Bronchial epithelial cell (primary cell): ENCODE data around the gene GLB1L3. TPM values are rescaled to one million over a fixed set of nuclear protein-coding genes. Genes with fewer than 3 reads are reported as not detected.

Experiments
- DNase-seq: peaks from one replicate; pipeline ENCODE4 v3.0.0-alpha.2; 2010; ENCODE audit warnings: low read depth
- FAIRE-seq: peaks from 2 replicates; lab custom pipeline; 2011; peaks lifted over from hg19 to GRCh38; lab: Jason Lieb, UNC
- H3K27me3 ChIP-seq: 2 replicates; pipeline ENCODE4 v1.5.1; 2011; ENCODE audit warnings: low read length; ENCODE audit not compliant: control insufficient read depth, insufficient read depth
- H3K36me3 ChIP-seq: 2 replicates; pipeline ENCODE4 v1.5.1; 2011; ENCODE audit warnings: low read length; ENCODE audit not compliant: control insufficient read depth, insufficient read depth
- H3K4me3 ChIP-seq: 2 replicates; pipeline ENCODE4 v1.5.1; 2011; ENCODE audit warnings: mild to moderate bottlenecking, low read depth, low read length, control low read depth
- CTCF ChIP-seq: IDR thresholded peaks from 2 replicates; pipeline ENCODE4 v1.5.1; 2011; ENCODE audit warnings: mild to moderate bottlenecking, moderate library complexity, low read length, control low read depth, inconsistent platforms; ENCODE audit not compliant: insufficient read depth, severe bottlenecking
- total RNA-seq: library from RNA; depleted of rRNA; stranded (reverse); fragments of >200 nt; gene quantifications from 2 replicates; pipeline ENCODE4 v1.2.1, GENCODE V29; 2014

GLB1L3 gene
- total RNA-seq, 1 donor from 2014 or later = 2.1 TPM

GRCh38 chr11:134349802-134350355, 73.7 kb downstream of the GLB1L3 start:
- no peak for TF ChIP-seq CTCF
- Histone ChIP-seq H3K36me3 (no peaks in the 10 kb centered on the region), H3K4me3 (no peak overlapping the region), H3K27me3 (no peaks in the 10 kb centered on the region)
- FAIRE-seq (no peak), DNase-seq (no peak)

GRCh38 chr11:134350381-134350780, 74.2 kb downstream of the GLB1L3 start:
- Histone ChIP-seq H3K36me3 (no peaks in the 10 kb centered on the region), H3K4me3 (no peak overlapping the region), H3K27me3 (no peaks in the 10 kb centered on the region)
- DNase-seq (no peak), FAIRE-seq (no peak)
- no peak for TF ChIP-seq CTCF

GRCh38 chr11:134352111-134352510, 75.9 kb downstream of the GLB1L3 start:
- TF ChIP-seq CTCF = no peak
- no peaks in the 10 kb centered on the region for H3K27me3 ChIP-seq

GRCh38 chr11:134355136-134355535, 79.0 kb downstream of the GLB1L3 start:
- DNase-seq = no peak
- FAIRE-seq = no peak
- H3K4me3 ChIP-seq = no peak overlapping the region
- no peaks in the 10 kb centered on the region for H3K36me3 ChIP-seq
- no peak for TF ChIP-seq CTCF
- H3K27me3 ChIP-seq = no peaks in the 10 kb centered on the region

More at GRCh38 chr11:134352111-134352510, 75.9 kb downstream of the GLB1L3 start:
- DNase-seq (no peak), FAIRE-seq (no peak)
- H3K4me3 ChIP-seq = no peak overlapping the region
- H3K36me3 ChIP-seq = no peaks in the 10 kb centered on the region

GRCh38 chr11:134355656-134356055, 79.5 kb downstream of the GLB1L3 start:
- no peak for TF ChIP-seq CTCF
- FAIRE-seq (no peak), DNase-seq (peak; percentile 64)
- Histone ChIP-seq H3K4me3 (no peak overlapping the region), H3K27me3 (no peaks in the 10 kb centered on the region), H3K36me3 (no peaks in the 10 kb centered on the region)
